Right lobe of liver (tissue), 6 donors: ENCODE results near the gene DVL2. TPM values are rescaled to one million over a fixed set of nuclear protein-coding genes. Genes with fewer than 3 reads are reported as not detected.

Experiments used
- ATAC-seq, 4 donors: fragments of 200-7000 bp; cut with Tn5 transposase; one replicate each; pipeline ENCODE4 v1.9.1; 2020; ENCODE audit warnings: mild to moderate bottlenecking in 4 of 4, moderate library complexity in 4 of 4
- DNase-seq, 3 donors: peaks; one replicate each; pipeline ENCODE4 v3.0.0-alpha.2; 2020
- H3K27ac ChIP-seq, 3 donors: fragments of 200-600 bp; one replicate each; pipeline ENCODE4 v1.8.0; 2022
- H3K27me3 ChIP-seq, 2 donors: fragments of 200-600 bp; one replicate each; pipeline ENCODE4 v1.8.0; 2022
- H3K36me3 ChIP-seq, 4 donors: fragments of 200-600 bp; sonication (generic) in 1 of 4; one replicate each; pipeline versions ENCODE4 v1.5.1 to v1.8.0; 2017 to 2022; ENCODE audit warnings: control low read depth in 1 of 4
- H3K4me1 ChIP-seq, 4 donors: fragments of 200-600 bp; sonication (generic) in 1 of 4; one replicate each; pipeline versions ENCODE4 v1.5.1 to v1.8.0; 2017 to 2022; ENCODE audit warnings: control low read depth in 1 of 4
- H3K4me3 ChIP-seq, 3 donors: fragments of 200-600 bp; one replicate each; pipeline ENCODE4 v1.8.0; 2022
- H3K9me3 ChIP-seq, 4 donors: fragments of 200-600 bp; sonication (generic) in 1 of 4; one replicate each; pipeline versions ENCODE4 v1.5.1 to v1.8.0; 2017 to 2022; ENCODE audit warnings: control low read depth in 1 of 4
- POLR2A ChIP-seq: fragments of 450-650 bp; IDR thresholded peaks from one replicate; pipeline ENCODE4 v1.6.1; 2017; ENCODE audit warnings: antibody characterized with exemption, mild to moderate bottlenecking
- WGBS: methylation state at CpG from one replicate; pipeline ENCODE4 v1.1.6; 2018; ENCODE audit warnings: low coverage, low lambda C conversion rate; ENCODE audit not compliant: insufficient coverage; ENCODE audit errors: missing lambda C conversion rate; 5-methylcytosine and 5-hydroxymethylcytosine counted together
- intact Hi-C, 2 donors: fragments of 100-400 bp; cut with DNase I; formaldehyde crosslinking; loops; one replicate each; pipeline versions ENCODE4 v1.11.2 to v1.14.1; 2022
- total RNA-seq, 6 experiments: library from RNA; depleted of rRNA in 2 of 6; stranded (reverse); fragments of >200 nt in 2 of 6; fragmentation: NEBNext Ultra II Directional in 3 of 6; extraction: Animal tissue kit (Norgen Biotek cat#: 25700) in 3 of 6; gene quantifications; one replicate each; pipeline versions ENCODE4 v1.1.0 to v1.2.4, GENCODE V29; 2016 to 2023
- TF ChIP-seq, protein P1 (sequence below), 4 donors: fragments of 200-600 bp in 3 of 4; fragments of 450-650 bp in 1 of 4; IDR thresholded peaks; one replicate each; pipeline versions ENCODE4 v1.5.1 to v1.8.0; 2016 to 2022; ENCODE audit warnings: antibody characterized with exemption in 4 of 4, mild to moderate bottlenecking in 2 of 4
- donor health status: DM: no; HTN: yes; CAD: no.
- donor health status: DM: no; HTN: no; CAD: no.
- donor health status: DM: no; HTN: no; CAD: no.
- donor health status: DM: no; HTN: yes; CAD: no.
- donor health status: DM: no; HTN: yes; CAD: no.

The DVL2 gene
- total RNA-seq, 6 experiments from 2014 or later = 9.6 to 13.5 (median 12.8) TPM

DNA sequence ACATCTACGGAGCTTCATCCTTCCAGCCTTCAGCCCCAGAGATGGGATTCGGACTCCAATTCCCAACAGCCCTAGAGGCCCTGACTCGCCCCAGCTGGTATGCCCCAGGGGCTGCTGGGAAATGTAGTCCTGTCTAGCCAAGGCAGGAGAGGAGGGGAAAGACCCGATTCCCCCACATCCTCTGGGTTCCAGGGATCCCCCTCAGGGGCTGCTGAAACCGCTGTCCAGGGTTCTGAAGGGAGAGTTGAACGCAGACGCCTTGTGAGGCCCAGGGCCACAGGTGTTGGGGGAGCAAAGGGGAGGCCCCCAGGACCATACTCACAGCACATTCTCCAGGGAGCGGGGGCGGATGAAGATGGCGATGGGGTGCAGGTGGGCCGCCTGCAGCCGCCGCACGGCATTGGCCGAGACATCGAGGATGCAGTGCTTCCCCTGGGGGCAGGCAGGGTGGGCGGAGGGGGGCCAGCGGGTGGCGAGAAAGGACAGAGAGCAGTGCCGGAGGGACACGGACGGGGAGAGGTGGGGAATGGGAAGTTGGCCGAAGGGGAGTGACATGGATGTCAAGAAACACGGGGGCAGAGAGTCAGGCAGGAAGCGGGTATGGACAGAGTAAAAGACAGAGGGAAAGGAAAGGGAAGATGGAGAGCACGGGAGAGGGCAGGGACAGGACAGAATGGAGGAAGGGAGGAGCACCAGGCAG is 42.6 kb downstream of the DVL2 start:
- peak in 2 of 3 donors; percentile 67 to 71 for DNase-seq
- Histone ChIP-seq H3K36me3 (no peaks in the 10 kb centered on the region), H3K4me3 (no peak overlapping the region), H3K4me1 (no peaks in the 10 kb centered on the region), H3K27ac (no peak overlapping the region), H3K27me3 (no peaks in the 10 kb centered on the region), H3K9me3 (no peaks in the 10 kb centered on the region)
- ATAC-seq = peak; percentile 85 to 87 (median 86)
- intact Hi-C loops = no loop called here
- TF ChIP-seq POLR2A = no peak
- TF ChIP-seq, protein P1, sequence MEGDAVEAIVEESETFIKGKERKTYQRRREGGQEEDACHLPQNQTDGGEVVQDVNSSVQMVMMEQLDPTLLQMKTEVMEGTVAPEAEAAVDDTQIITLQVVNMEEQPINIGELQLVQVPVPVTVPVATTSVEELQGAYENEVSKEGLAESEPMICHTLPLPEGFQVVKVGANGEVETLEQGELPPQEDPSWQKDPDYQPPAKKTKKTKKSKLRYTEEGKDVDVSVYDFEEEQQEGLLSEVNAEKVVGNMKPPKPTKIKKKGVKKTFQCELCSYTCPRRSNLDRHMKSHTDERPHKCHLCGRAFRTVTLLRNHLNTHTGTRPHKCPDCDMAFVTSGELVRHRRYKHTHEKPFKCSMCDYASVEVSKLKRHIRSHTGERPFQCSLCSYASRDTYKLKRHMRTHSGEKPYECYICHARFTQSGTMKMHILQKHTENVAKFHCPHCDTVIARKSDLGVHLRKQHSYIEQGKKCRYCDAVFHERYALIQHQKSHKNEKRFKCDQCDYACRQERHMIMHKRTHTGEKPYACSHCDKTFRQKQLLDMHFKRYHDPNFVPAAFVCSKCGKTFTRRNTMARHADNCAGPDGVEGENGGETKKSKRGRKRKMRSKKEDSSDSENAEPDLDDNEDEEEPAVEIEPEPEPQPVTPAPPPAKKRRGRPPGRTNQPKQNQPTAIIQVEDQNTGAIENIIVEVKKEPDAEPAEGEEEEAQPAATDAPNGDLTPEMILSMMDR (IDR thresholded peaks at IDR 0.05) = no peak
- 64% methylated on average over 20 of the region's 26 CpGs for WGBS

DNA sequence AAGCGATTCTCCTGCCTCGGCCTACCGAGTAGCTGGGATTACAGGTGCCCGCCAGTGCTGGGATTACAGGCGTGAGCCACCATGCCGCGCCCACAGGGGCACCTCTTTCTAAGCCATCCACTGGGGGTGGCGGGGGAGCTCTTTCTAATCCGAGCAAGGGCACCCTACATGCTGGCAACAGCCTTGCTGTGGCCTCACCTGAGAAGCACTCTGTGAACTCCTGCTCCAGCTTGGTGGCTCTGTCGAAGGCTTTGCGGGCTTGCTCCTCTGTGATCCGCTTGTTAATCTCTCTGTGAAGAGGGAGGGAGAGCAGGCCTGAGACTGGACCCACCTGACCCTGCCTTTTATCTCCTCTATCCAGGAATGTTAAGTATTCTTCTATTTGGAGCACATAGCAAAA is 43.2 kb downstream of the DVL2 start:
- peak in 2 of 3 donors; percentile 37 to 45 for DNase-seq
- no peak for ATAC-seq
- intact Hi-C loops = no loop called here
- H3K9me3 ChIP-seq = no peaks in the 10 kb centered on the region
- H3K4me1 ChIP-seq = no peaks in the 10 kb centered on the region
- H3K27ac ChIP-seq = no peak overlapping the region
- no peaks in the 10 kb centered on the region for H3K27me3 ChIP-seq
- no peaks in the 10 kb centered on the region for H3K36me3 ChIP-seq
- TF ChIP-seq, protein P1 (IDR thresholded peaks at IDR 0.05) = no peak
- TF ChIP-seq POLR2A = no peak
- WGBS = 69% methylated on average over 3 of the region's 12 CpGs
- H3K4me3 ChIP-seq = no peak overlapping the region

DNA sequence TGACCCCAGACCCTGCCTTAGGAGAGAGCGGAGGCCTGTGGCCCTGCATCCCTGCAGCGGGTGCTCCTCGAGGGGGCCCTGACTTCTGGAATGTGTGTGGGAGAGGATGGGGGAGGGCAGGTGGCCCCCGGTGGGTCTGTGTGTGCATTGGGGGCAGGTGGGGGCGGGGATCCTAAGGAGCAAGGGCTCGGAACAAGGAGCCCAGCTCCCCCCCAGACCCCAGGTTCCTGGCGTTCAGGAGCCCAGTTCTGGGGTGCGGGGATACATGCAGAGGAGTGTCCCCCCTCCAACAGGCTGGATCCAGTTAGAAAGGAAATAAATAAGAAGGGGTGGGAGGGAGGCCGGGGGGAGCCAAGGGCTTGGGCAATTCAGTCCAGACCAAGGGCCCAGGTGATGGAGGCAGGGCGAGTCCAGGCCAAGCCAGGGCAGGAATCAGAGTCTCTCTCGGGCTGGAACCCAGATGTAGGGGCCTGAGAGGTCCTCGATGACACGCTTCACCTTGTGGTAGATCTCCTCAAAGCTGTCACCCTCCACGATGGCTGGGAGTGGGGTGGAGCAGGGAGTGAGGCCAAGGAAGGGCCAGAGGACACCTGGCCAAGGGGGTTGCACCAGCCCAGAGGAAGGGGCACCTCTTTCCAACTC is 43.9 kb downstream of the DVL2 start:
- H3K4me3 ChIP-seq = no peak overlapping the region
- H3K36me3 ChIP-seq = no peaks in the 10 kb centered on the region
- no peaks in the 10 kb centered on the region for H3K9me3 ChIP-seq
- peak in 1 of 3 donors; percentile 44 for DNase-seq
- intact Hi-C loops = no loop called here
- 90% methylated on average over 4 of the region's 14 CpGs for WGBS
- no peaks in the 10 kb centered on the region for H3K4me1 ChIP-seq
- no peak overlapping the region for H3K27ac ChIP-seq
- no peaks in the 10 kb centered on the region for H3K27me3 ChIP-seq
- ATAC-seq = no peak
- TF ChIP-seq POLR2A = no peak
- TF ChIP-seq, protein P1 (IDR thresholded peaks at IDR 0.05) = no peak

DNA sequence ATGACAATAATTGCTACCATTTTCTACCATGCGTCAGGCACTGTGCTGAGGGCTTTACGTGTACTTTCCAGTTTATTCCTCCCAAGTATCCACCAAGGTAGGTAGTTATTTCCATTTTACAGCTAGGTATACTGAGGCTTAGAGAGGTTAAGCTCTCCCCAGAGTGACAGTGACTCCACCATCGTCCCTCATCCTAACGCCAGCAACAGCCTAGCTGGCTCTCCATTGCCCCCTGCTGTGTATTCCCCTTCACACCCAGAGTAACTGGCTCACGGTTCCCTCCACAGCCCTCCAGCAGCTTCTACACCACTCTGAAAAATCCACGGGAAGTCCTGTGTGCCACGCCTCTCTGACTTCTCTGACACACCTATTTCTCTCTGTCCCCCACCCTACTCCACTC is 48.1 kb downstream of the DVL2 start:
- H3K36me3 ChIP-seq = no peaks in the 10 kb centered on the region
- intact Hi-C loops = no loop called here
- DNase-seq (peak in 2 of 3 donors; percentile 43 to 55), ATAC-seq (peak; percentile 63 to 73 (median 68))
- H3K27me3 ChIP-seq = no peaks in the 10 kb centered on the region
- TF ChIP-seq POLR2A = no peak
- TF ChIP-seq, protein P1 (IDR thresholded peaks at IDR 0.05) = peak; percentile 40 to 50 (median 48)
- 47% methylated on average over 7 of the region's 7 CpGs for WGBS
- no peak overlapping the region for H3K27ac ChIP-seq
- no peaks in the 10 kb centered on the region for H3K9me3 ChIP-seq
- H3K4me1 ChIP-seq = peaks cover 0 to 13% (median 5%) of the 10 kb centered on the region in 4 donors
- no peak overlapping the region for H3K4me3 ChIP-seq
